ENCODE results near the gene GALNT18. TPM values are rescaled to one million over a fixed set of nuclear protein-coding genes. Genes with fewer than 3 reads are reported as not detected.

Gene GALNT18
- total and polyA plus RNA-seq, 2 of the 4 experiments (the other 2 are of a cell fraction): 9.5 to 11.3 TPM

GRCh38 chr11:11588243-11588642 lies 33.6 kb downstream of the GALNT18 start:
- Histone ChIP-seq H2BK120ac (ENCODE audit: low read depth, low read length) (no peak overlapping the region), H3K18ac (ENCODE audit: low read depth, low read length) (no peak overlapping the region), H3K4me1 (ENCODE audit: control insufficient read depth, insufficient read depth, low read length) (peaks cover 4% of the 10 kb centered on the region), H2BK5ac (ENCODE audit: low read depth, low read length, poor library complexity, severe bottlenecking) (no peak overlapping the region), H3K9me3 (ENCODE audit: control insufficient read depth, insufficient read depth, low read length) (no peaks in the 10 kb centered on the region), H3K79me1 (ENCODE audit: low read depth in 1 of 2, low read length in 2 of 2) (0 out of 4 replicates have a peak, but pooled peaks cover 0 to 5% of the 10 kb centered on the region in 2 experiments), H3K27me3 (ENCODE audit: control insufficient read depth, insufficient read depth, low read length) (no peaks in the 10 kb centered on the region), H4K20me1 (ENCODE audit: insufficient read depth, low read length) (no peaks in the 10 kb centered on the region), H3K4ac (ENCODE audit: low read depth, low read length) (no peak overlapping the region), H3K36me3 (ENCODE audit: control insufficient read depth, insufficient read depth, low read length) (no peaks in the 10 kb centered on the region), H4K8ac (ENCODE audit: low read depth in 2 of 2, low read length in 2 of 2) (no peak overlapping the region), H2BK20ac (ENCODE audit: low read depth, low read length) (no peak overlapping the region), H3K27ac (ENCODE audit: insufficient read depth, low read length) (no peak overlapping the region), H3K56ac (ENCODE audit: extremely low read depth, insufficient read depth, low read length) (no peak overlapping the region), H2AK5ac (ENCODE audit: low read depth, low read length) (no peak overlapping the region), H3K4me3 (ENCODE audit: insufficient read depth, low read depth, low read length) (no peak overlapping the region), H3K9ac (ENCODE audit: low read depth, low read length) (no peak overlapping the region), H2BK15ac (ENCODE audit: low read depth, low read length) (no peak overlapping the region), H3K9me1 (ENCODE audit: insufficient read depth, low read length) (0 out of 2 replicates have a peak, but pooled peaks cover 3% of the 10 kb centered on the region), H4K5ac (ENCODE audit: low read depth, low read length) (no peak overlapping the region), H3K23ac (ENCODE audit: low read depth, low read length) (0 out of 2 replicates have a peak overlapping the region, but pooled peaks have one; percentile 33), H4K91ac (ENCODE audit: insufficient read depth, low read depth, low read length) (no peak overlapping the region), H2AFZ (replicated peaks; ENCODE audit: low read length, poor library complexity) (no peak overlapping the region), H2AK9ac (replicated peaks; ENCODE audit: low read depth, low read length, poor library complexity) (no peak overlapping the region), H3K14ac (replicated peaks; ENCODE audit: low read depth, low read length) (no peak overlapping the region), H3K4me2 (ENCODE audit: low read depth, low read length) (no peak overlapping the region)
- POLR2A ChIA-PET (ENCODE audit: unreplicated experiment): no interaction called here
- DNase-seq (no peak), ATAC-seq (ENCODE audit: low read depth) (no peak)
- intact Hi-C loops (cut with micrococcal nuclease) (no loop called here), in situ Hi-C loops (cut with MboI; ENCODE audit: low sequenced_read_pairs) (no loop called here), dilution Hi-C loops (cut with HindIII; ENCODE audit: low sequenced_read_pairs, unreplicated experiment) (no loop called here)
- TF ChIP-seq MXI1 (IDR thresholded peaks at IDR 0.05; ENCODE audit: borderline replicate concordance, low read depth, low read length) (no peak), RFX5 (IDR thresholded peaks at IDR 0.05; ENCODE audit: low read depth, low read length) (no peak), SMC3 (IDR thresholded peaks at IDR 0.05; ENCODE audit: low read depth, low read length) (no peak), MAZ (IDR thresholded peaks at IDR 0.05; ENCODE audit: borderline replicate concordance, low read depth, low read length) (no peak), RCOR1 (IDR thresholded peaks at IDR 0.05; ENCODE audit: insufficient replicate concordance, low read length) (no peak), CEBPB (IDR thresholded peaks at IDR 0.05; ENCODE audit: low read depth, low read length) (no peak), NFE2L2 (IDR thresholded peaks at IDR 0.05; ENCODE audit: low read depth, low read length) (no peak)
- WGBS, 2 experiments (ENCODE audit: extremely low coverage in 2 of 2, insufficient read length in 1 of 2): no CpG with 5 or more reads among the region's 2 CpGs
- BruUV-seq (replicated peaks): no TSS peak
- CTCF ChIA-PET: no interaction called here

Data from IMR-90 (cell line).